Loucy (cell line): Measurements from ENCODE around the gene LTF.

ENCODE experiments used
- H2AFZ ChIP-seq: fragments of 200-600 bp; sonication (generic); 2 replicates; pipeline ENCODE4 v1.6.0; 2016; ENCODE audit warnings: antibody characterized with exemption, mild to moderate bottlenecking, low read length, moderate library complexity
- H3F3A ChIP-seq: fragments of 200-600 bp; 2 replicates; pipeline ENCODE4 v1.6.0; 2016; ENCODE audit warnings: antibody characterized with exemption, low read depth, mild to moderate bottlenecking
- H3K27me3 ChIP-seq: fragments of 200-600 bp; sonication (generic); 2 replicates; pipeline ENCODE4 v1.6.1; 2014; ENCODE audit warnings: low read length, mild to moderate bottlenecking; ENCODE audit not compliant: insufficient read depth, poor library complexity, severe bottlenecking
- H3K36me3 ChIP-seq: fragments of 200-600 bp; sonication (generic); 2 replicates; pipeline ENCODE4 v1.6.1; 2016; ENCODE audit warnings: low read length; ENCODE audit not compliant: insufficient read depth
- H3K4me1 ChIP-seq: fragments of 200-600 bp; sonication (generic); 2 replicates; pipeline ENCODE4 v1.5.1; 2014; ENCODE audit warnings: low read length, mild to moderate bottlenecking; ENCODE audit not compliant: insufficient read depth, poor library complexity, severe bottlenecking
- H3K4me2 ChIP-seq: fragments of 200-600 bp; sonication (generic); 2 replicates; pipeline ENCODE4 v1.6.0; 2014; ENCODE audit warnings: antibody characterized with exemption, low read length, low read depth, mild to moderate bottlenecking; ENCODE audit not compliant: poor library complexity, severe bottlenecking
- H3K4me3 ChIP-seq: fragments of 200-600 bp; sonication (generic); 2 replicates; pipeline ENCODE4 v1.5.1; 2014; ENCODE audit warnings: low read length, mild to moderate bottlenecking, mixed read lengths; ENCODE audit not compliant: poor library complexity, severe bottlenecking
- H3K79me2 ChIP-seq: fragments of 200-600 bp; sonication (generic); 2 replicates; pipeline ENCODE4 v1.6.1; 2014; ENCODE audit warnings: low read length; ENCODE audit not compliant: insufficient read depth
- H3K9ac ChIP-seq: fragments of 200-600 bp; sonication (generic); 2 replicates; pipeline ENCODE4 v1.6.0; 2014; ENCODE audit warnings: mild to moderate bottlenecking, low read depth, low read length, moderate library complexity; ENCODE audit not compliant: poor library complexity, severe bottlenecking
- H3K9me2 ChIP-seq: fragments of 200-600 bp; sonication (generic); replicated peaks from 2 replicates; pipeline ENCODE4 v1.6.1; 2016; ENCODE audit warnings: low read depth, low read length, mixed read lengths
- H3K9me3 ChIP-seq: fragments of 200-600 bp; sonication (generic); 2 replicates; pipeline ENCODE4 v1.6.1; 2014; ENCODE audit warnings: mild to moderate bottlenecking, antibody characterized with exemption, low read length, low read depth; ENCODE audit not compliant: insufficient read depth
- H4K20me1 ChIP-seq: fragments of 200-600 bp; sonication (generic); 2 replicates; pipeline ENCODE4 v1.6.0; 2014; ENCODE audit warnings: antibody characterized with exemption, low read length, mild to moderate bottlenecking; ENCODE audit not compliant: insufficient read depth, poor library complexity, severe bottlenecking
- EZH2phosphoT487 ChIP-seq: fragments of 200-600 bp; IDR thresholded peaks from 2 replicates; pipeline ENCODE4 v1.6.1; 2018; ENCODE audit warnings: antibody characterized with exemption, mild to moderate bottlenecking, moderate library complexity, borderline replicate concordance
- TF ChIP-seq, protein P1 (sequence below): fragments of 200-600 bp; sonication (generic); conservative IDR thresholded peaks from 2 replicates; pipeline ENCODE4 v1.5.1; 2014; ENCODE audit warnings: mild to moderate bottlenecking, antibody characterized with exemption, low read length

Gene LTF

DNA sequence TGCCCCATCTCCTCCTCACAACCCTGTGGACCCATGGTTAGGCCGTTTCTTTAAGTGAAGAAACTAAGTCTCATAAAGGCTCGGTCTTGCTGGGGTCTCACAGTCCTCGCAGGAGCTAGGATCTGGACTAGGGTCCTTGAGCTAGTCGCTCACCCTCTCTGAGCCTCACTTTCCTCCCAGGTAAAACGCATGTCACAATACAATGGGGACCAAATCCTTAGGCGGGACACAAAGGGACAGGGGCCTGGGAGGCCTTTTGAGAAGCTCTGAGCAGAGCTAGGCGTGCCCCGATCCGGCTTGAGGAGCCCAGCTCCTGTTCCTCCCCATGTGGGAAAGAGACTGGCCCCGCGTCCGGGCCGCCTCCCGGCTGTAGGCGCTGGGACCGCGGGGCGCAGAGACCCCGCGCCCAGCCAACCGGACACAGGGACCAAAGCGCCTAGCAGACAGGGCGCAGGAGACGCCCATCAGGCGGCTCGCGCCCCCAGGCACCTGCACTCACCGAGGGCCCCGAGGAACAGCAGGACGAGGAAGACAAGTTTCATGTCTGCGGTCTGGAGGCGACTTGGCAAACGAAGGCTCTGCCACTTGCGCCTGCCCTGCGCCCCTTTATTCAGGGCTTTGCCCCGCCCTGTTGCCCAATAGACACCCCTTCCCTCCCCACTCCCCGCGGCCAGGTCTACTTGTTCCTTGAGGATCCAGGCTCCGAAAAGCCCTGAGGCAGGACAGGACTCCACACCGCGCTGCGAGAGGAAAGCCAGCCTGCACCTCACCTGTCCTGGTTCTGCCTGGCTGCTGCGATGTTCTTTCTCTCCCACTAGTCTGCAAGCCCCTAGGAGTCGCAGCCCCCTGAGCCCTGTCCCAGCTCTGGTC, at the start of gene LTF:
TSS of gene LTF (minus strand) at position 580 of the 870 bp plus-strand sequence. CDS start at position 542, 38 bp downstream.
- no peak within 1 kb of the TSS for H2AFZ ChIP-seq
- no peaks in the 10 kb centered on the region for H3F3A ChIP-seq
- no peaks in the 10 kb centered on the region for H3K27me3 ChIP-seq
- peaks cover 15% of the 10 kb centered on the region for H3K4me1 ChIP-seq
- H3K36me3 ChIP-seq, result no peaks in the 10 kb centered on the region
- H4K20me1 ChIP-seq, result no peaks in the 10 kb centered on the region
- no peak within 1 kb of the TSS for H3K4me2 ChIP-seq
- H3K4me3 ChIP-seq, result no peak within 1 kb of the TSS
- no peaks in the 10 kb centered on the region for H3K9me2 ChIP-seq
- H3K9ac ChIP-seq, result no peak within 1 kb of the TSS
- H3K79me2 ChIP-seq, result no peaks in the 10 kb centered on the region
- no peaks in the 10 kb centered on the region for H3K9me3 ChIP-seq
- TF ChIP-seq, protein P1, sequence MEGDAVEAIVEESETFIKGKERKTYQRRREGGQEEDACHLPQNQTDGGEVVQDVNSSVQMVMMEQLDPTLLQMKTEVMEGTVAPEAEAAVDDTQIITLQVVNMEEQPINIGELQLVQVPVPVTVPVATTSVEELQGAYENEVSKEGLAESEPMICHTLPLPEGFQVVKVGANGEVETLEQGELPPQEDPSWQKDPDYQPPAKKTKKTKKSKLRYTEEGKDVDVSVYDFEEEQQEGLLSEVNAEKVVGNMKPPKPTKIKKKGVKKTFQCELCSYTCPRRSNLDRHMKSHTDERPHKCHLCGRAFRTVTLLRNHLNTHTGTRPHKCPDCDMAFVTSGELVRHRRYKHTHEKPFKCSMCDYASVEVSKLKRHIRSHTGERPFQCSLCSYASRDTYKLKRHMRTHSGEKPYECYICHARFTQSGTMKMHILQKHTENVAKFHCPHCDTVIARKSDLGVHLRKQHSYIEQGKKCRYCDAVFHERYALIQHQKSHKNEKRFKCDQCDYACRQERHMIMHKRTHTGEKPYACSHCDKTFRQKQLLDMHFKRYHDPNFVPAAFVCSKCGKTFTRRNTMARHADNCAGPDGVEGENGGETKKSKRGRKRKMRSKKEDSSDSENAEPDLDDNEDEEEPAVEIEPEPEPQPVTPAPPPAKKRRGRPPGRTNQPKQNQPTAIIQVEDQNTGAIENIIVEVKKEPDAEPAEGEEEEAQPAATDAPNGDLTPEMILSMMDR, result no peak
- no peak for TF ChIP-seq EZH2phosphoT487

DNA sequence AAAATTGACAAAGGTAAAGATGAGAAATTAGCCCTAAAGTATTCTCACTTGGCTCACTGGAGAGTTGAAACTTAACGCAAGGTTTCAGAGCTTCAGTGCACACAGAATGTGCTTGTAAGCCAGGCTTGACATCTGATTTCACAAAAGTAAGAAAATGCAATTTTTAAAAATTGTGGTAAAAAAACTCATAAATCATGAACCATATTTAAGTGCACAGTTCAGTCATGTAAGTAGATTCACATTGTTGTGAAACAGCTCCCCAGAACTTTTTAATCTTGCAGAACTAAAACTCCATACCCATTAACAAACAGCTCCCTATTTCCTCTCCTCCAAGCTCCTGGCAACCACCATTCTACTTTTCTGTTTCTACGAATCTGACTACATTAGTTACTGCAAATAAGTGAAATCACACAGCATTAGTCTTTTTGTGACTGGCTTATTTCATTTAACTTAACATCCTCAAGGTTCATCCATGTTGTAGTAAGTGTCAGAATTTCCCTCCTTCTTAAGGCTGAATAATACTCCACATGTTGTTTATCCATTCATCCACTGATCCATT, 47.6 kb upstream of the LTF start:
- Histone ChIP-seq H3K79me2 (no peaks in the 10 kb centered on the region), H3K4me3 (no peak overlapping the region), H3K9ac (no peak overlapping the region), H4K20me1 (no peaks in the 10 kb centered on the region), H2AFZ (no peak overlapping the region; the same call in 1 of the 2 replicates), H3K4me2 (no peak overlapping the region), H3K4me1 (no peaks in the 10 kb centered on the region), H3K9me3 (no peaks in the 10 kb centered on the region), H3K27me3 (no peaks in the 10 kb centered on the region), H3F3A (no peaks in the 10 kb centered on the region), H3K36me3 (no peaks in the 10 kb centered on the region), H3K9me2 (no peaks in the 10 kb centered on the region)
- no peak for TF ChIP-seq EZH2phosphoT487
- TF ChIP-seq, protein P1, result no peak

DNA sequence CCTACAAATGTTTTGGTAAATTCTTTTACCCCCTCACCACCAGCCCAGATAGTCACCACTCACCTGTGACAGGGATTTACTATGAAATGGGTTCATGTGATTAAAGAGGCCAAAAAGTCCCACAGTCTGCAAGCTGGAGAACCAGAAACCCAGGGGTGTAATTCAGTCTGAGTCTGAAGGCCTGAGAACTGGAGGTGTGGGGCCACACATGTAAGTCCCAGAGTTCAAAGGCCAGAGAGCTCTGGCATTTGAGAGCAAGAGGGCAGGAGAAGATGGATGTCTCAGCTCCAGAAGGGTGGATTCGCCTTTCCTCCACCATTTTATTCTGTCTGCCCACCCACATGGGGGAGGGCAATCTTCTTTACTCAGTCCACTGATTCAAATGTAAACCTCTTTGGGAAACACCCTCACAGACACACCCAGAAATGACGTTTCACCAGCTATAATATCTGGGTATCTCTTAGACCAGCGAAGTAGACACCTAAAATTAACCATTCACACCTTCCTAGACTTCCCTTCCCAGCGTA, 45.0 kb upstream of the LTF start:
- Histone ChIP-seq H3K4me3 (no peak overlapping the region), H3K9me2 (no peaks in the 10 kb centered on the region), H3K4me2 (no peak overlapping the region), H2AFZ (no peak overlapping the region), H3K79me2 (no peaks in the 10 kb centered on the region), H4K20me1 (no peaks in the 10 kb centered on the region), H3K36me3 (no peaks in the 10 kb centered on the region), H3K4me1 (no peaks in the 10 kb centered on the region), H3F3A (no peaks in the 10 kb centered on the region), H3K9me3 (no peaks in the 10 kb centered on the region), H3K9ac (no peak overlapping the region), H3K27me3 (no peaks in the 10 kb centered on the region)
- TF ChIP-seq EZH2phosphoT487, result no peak
- TF ChIP-seq, protein P1, result no peak
